Measurements from ENCODE around the gene SBF2. TPM values are rescaled to one million over a fixed set of nuclear protein-coding genes. Genes with fewer than 3 reads are reported as not detected.

Gene SBF2
- polyA plus RNA-seq, 1 donor (not counting 4 experiments of a cell fraction or from before 2014, with no cell fraction given), result 24.5 TPM

- no peak for FAIRE-seq
Observed at GRCh38 chr11:9887472-9887871, 406.5 kb downstream of the SBF2 start.

DNA sequence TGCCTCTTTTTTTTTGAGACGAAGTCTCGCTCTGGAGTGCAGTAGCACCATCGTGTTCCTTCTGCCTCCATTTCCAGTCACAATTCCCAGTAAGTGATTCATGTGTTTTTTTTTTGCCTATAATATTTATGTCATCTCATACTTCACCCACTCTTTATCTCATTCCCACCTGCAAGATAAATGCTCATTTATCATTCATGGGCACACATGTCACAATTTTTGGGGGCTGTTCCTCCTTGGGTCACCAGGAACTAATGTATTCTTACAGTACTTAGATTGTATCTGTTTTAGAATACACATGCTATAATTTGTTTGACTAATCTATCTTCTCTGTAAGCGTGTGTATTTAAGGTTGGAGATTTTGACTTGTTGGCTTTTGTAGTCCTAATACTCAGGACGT lies 407.4 kb downstream of the SBF2 start:
- DNase-seq (ENCODE audit: low read depth, low spot score) (no peak), FAIRE-seq (no peak)
- Histone ChIP-seq H3K4me2 (ENCODE audit: control insufficient read depth, extremely low read depth, insufficient read depth, low read depth, low read length) (no peak overlapping the region), H4K20me1 (ENCODE audit: control insufficient read depth, extremely low read depth, insufficient read depth, low read length) (no peaks in the 10 kb centered on the region), H3K27ac (ENCODE audit: control insufficient read depth, insufficient read depth, low read length) (no peak overlapping the region), H3K79me2 (ENCODE audit: control insufficient read depth, insufficient read depth, low read length) (no peaks in the 10 kb centered on the region), H3K36me3 (ENCODE audit: control insufficient read depth in 2 of 2, extremely low read depth in 1 of 2, insufficient read depth in 2 of 2, low read length in 2 of 2) (no peaks in the 10 kb centered on the region), H3K9ac (ENCODE audit: control insufficient read depth, extremely low read depth, insufficient read depth, low read length) (no peak overlapping the region), H2AFZ (ENCODE audit: control insufficient read depth, low read length) (no peak overlapping the region), H3K9me1 (ENCODE audit: control insufficient read depth, extremely low read depth, insufficient read depth, low read length) (no peaks in the 10 kb centered on the region), H3K27me3 (ENCODE audit: control insufficient read depth, extremely low read depth, insufficient read depth, low read length) (no peaks in the 10 kb centered on the region), H3K9me3 (ENCODE audit: control insufficient read depth, low read depth, low read length) (no peaks in the 10 kb centered on the region), H3K4me3 (ENCODE audit: control insufficient read depth in 2 of 3, extremely low read depth in 1 of 3, insufficient read depth in 2 of 3, low read depth in 1 of 3, low read length in 3 of 3) (no peak overlapping the region), H3K4me1 (ENCODE audit: control insufficient read depth, extremely low read depth, insufficient read depth, low read length) (no peaks in the 10 kb centered on the region)
- TF ChIP-seq EZH2 (IDR thresholded peaks at IDR 0.05; ENCODE audit: low read length), result no peak
- TF ChIP-seq CTCF (optimal IDR thresholded peaks at IDR 0.05 in 1 of 3, IDR thresholded peaks at IDR 0.05 in 1 of 3, conservative IDR thresholded peaks at IDR 0.05 in 1 of 3; ENCODE audit: extremely low read depth in 1 of 3, insufficient read depth in 2 of 3, low read length in 3 of 3), result no peak
- dilution Hi-C loops (cut with MboI; ENCODE audit: extremely low pct_ligation_motif_present, low sequenced_read_pairs), result no loop called here

More at GRCh38 chr11:9887472-9887871, 406.5 kb downstream of the SBF2 start:
- no peak overlapping the region for H3K4me2 ChIP-seq (ENCODE audit: control insufficient read depth, extremely low read depth, insufficient read depth, low read depth, low read length)
- H3K36me3 ChIP-seq (ENCODE audit: control insufficient read depth in 2 of 2, extremely low read depth in 1 of 2, insufficient read depth in 2 of 2, low read length in 2 of 2), result no peaks in the 10 kb centered on the region
- H2AFZ ChIP-seq (ENCODE audit: control insufficient read depth, low read length), result no peak overlapping the region
- H3K27ac ChIP-seq (ENCODE audit: control insufficient read depth, insufficient read depth, low read length), result no peak overlapping the region
- H4K20me1 ChIP-seq (ENCODE audit: control insufficient read depth, extremely low read depth, insufficient read depth, low read length), result no peaks in the 10 kb centered on the region
- no peak overlapping the region for H3K9ac ChIP-seq (ENCODE audit: control insufficient read depth, extremely low read depth, insufficient read depth, low read length)
- no peaks in the 10 kb centered on the region for H3K79me2 ChIP-seq (ENCODE audit: control insufficient read depth, insufficient read depth, low read length)
- TF ChIP-seq EZH2 (IDR thresholded peaks at IDR 0.05; ENCODE audit: low read length), result no peak
- TF ChIP-seq CTCF (optimal IDR thresholded peaks at IDR 0.05 in 1 of 3, IDR thresholded peaks at IDR 0.05 in 1 of 3, conservative IDR thresholded peaks at IDR 0.05 in 1 of 3; ENCODE audit: extremely low read depth in 1 of 3, insufficient read depth in 2 of 3, low read length in 3 of 3), result no peak
- no peaks in the 10 kb centered on the region for H3K4me1 ChIP-seq (ENCODE audit: control insufficient read depth, extremely low read depth, insufficient read depth, low read length)
- H3K9me1 ChIP-seq (ENCODE audit: control insufficient read depth, extremely low read depth, insufficient read depth, low read length), result no peaks in the 10 kb centered on the region
- no peak overlapping the region for H3K4me3 ChIP-seq (ENCODE audit: control insufficient read depth in 2 of 3, extremely low read depth in 1 of 3, insufficient read depth in 2 of 3, low read depth in 1 of 3, low read length in 3 of 3)
- no peaks in the 10 kb centered on the region for H3K9me3 ChIP-seq (ENCODE audit: control insufficient read depth, low read depth, low read length)
- DNase-seq (ENCODE audit: low read depth, low spot score), result no peak
- dilution Hi-C loops (cut with MboI; ENCODE audit: extremely low pct_ligation_motif_present, low sequenced_read_pairs), result no loop called here
- H3K27me3 ChIP-seq (ENCODE audit: control insufficient read depth, extremely low read depth, insufficient read depth, low read length), result no peaks in the 10 kb centered on the region

All from keratinocyte (primary cell).